RKO (cell line): Measurements from ENCODE around the gene SMIM13.
"Not testable (repeated sequence)": the region's sequence is repeated elsewhere in the genome, so short reads cannot be mapped to it uniquely, and the experiment has no call there.

ENCODE experiments used
- DNase-seq: peaks from one replicate; pipeline ENCODE4 v3.0.0-alpha.2; 2016; ENCODE audit warnings: low spot score

Gene SMIM13

GRCh38 chr6:11083956-11084355 is 9.7 kb upstream of the SMIM13 start:
- DNase-seq = no peak

GRCh38 chr6:11085758-11086435 is 7.7 kb upstream of the SMIM13 start:
- no peak for DNase-seq

GRCh38 chr6:11087141-11087812 is 6.4 kb upstream of the SMIM13 start:
- not testable (repeated sequence) for DNase-seq

GRCh38 chr6:11089695-11090094 is 3.9 kb upstream of the SMIM13 start:
- DNase-seq = no peak

- DNase-seq = not testable (repeated sequence)
These were observed 2.5 kb upstream of the SMIM13 start for GRCh38 chr6:11091141-11091540.

GRCh38 chr6:11092668-11093375 is 812 bp upstream of the SMIM13 start:
- DNase-seq = peak; percentile 47

GRCh38 chr6:11093376-11093625 is 333 bp upstream of the SMIM13 start:
- DNase-seq = no peak

GRCh38 chr6:11094411-11094851 is 797 bp downstream of the SMIM13 start:
- peak; percentile 57 for DNase-seq

GRCh38 chr6:11094941-11095340 is 1.3 kb downstream of the SMIM13 start:
- DNase-seq = peak; percentile 38

GRCh38 chr6:11096109-11096508 is 2.5 kb downstream of the SMIM13 start:
- peak; percentile 70 for DNase-seq

- no peak for DNase-seq
These were observed 3.8 kb downstream of the SMIM13 start for GRCh38 chr6:11097476-11097875.

- no peak for DNase-seq
These were observed 4.4 kb downstream of the SMIM13 start for GRCh38 chr6:11098004-11098403.

GRCh38 chr6:11101417-11101816 is 7.8 kb downstream of the SMIM13 start:
- DNase-seq = no peak

GRCh38 chr6:11103065-11103464 is 9.4 kb downstream of the SMIM13 start:
- DNase-seq = no peak

- no peak for DNase-seq
These were observed 15.1 kb downstream of the SMIM13 start for GRCh38 chr6:11108726-11109125.

- no peak for DNase-seq
These were observed 17.5 kb downstream of the SMIM13 start, which contains the start of gene ERVFRD-1 for GRCh38 chr6:11110921-11111768. ERVFRD-1 (minus strand) TSS chr6:11111725; CDS start chr6:11105310, 6,415 bp downstream.

GRCh38 chr6:11111769-11112437 is 18.3 kb downstream of the SMIM13 start:
- DNase-seq = no peak

- DNase-seq = no peak
These were observed 19.4 kb downstream of the SMIM13 start for GRCh38 chr6:11113038-11113437.

GRCh38 chr6:11115808-11116536 is 22.3 kb downstream of the SMIM13 start:
- peak; percentile 75 for DNase-seq

- peak; percentile 46 for DNase-seq
These were observed 26.8 kb downstream of the SMIM13 start for GRCh38 chr6:11120271-11121005.
